H9 (cell line): ENCODE data around the gene HIP1. TPM values are rescaled to one million over a fixed set of nuclear protein-coding genes. Genes with fewer than 3 reads are reported as not detected.

ENCODE experiments used
- DNase-seq: peaks from one replicate; pipeline ENCODE4 v3.0.0-alpha.2; 2017
- H2AFZ ChIP-seq: one replicate; pipeline ENCODE4 v1.6.1; 2013; ENCODE audit warnings: mild to moderate bottlenecking, low read length, control low read depth, moderate library complexity
- H2AK5ac ChIP-seq: 2 replicates; pipeline ENCODE4 v1.6.1; 2013; ENCODE audit warnings: low read length, control low read depth, mixed read lengths; ENCODE audit not compliant: insufficient read length
- H2BK120ac ChIP-seq: one replicate; pipeline ENCODE4 v1.6.1; 2013; ENCODE audit warnings: low read depth, mild to moderate bottlenecking, low read length, control low read depth, inconsistent platforms; ENCODE audit not compliant: poor library complexity, severe bottlenecking
- H2BK12ac ChIP-seq: 2 replicates; pipeline ENCODE4 v1.6.1; 2013; ENCODE audit warnings: low read length, control low read depth, mixed read lengths, low read depth; ENCODE audit not compliant: insufficient read length
- H2BK15ac ChIP-seq: 2 replicates; pipeline ENCODE4 v1.6.1; 2013; ENCODE audit warnings: low read depth, low read length, control low read depth
- H2BK20ac ChIP-seq: one replicate; pipeline ENCODE4 v1.6.1; 2013; ENCODE audit warnings: low read depth, mild to moderate bottlenecking, low read length, control low read depth, inconsistent platforms; ENCODE audit not compliant: poor library complexity, severe bottlenecking
- H2BK5ac ChIP-seq: 2 replicates; pipeline ENCODE4 v1.6.1; 2013; ENCODE audit warnings: low read length, control low read depth, mixed read lengths; ENCODE audit not compliant: insufficient read length
- H3K14ac ChIP-seq: 2 replicates; pipeline ENCODE4 v1.6.1; 2013; ENCODE audit warnings: low read length, control low read depth; ENCODE audit not compliant: insufficient read depth
- H3K18ac ChIP-seq: 2 replicates; pipeline ENCODE4 v1.6.1; 2013; ENCODE audit warnings: low read depth, mild to moderate bottlenecking, mixed read lengths, low read length, control low read depth; ENCODE audit not compliant: insufficient read length
- H3K23ac ChIP-seq: 2 replicates; pipeline ENCODE4 v1.6.1; 2013; ENCODE audit warnings: low read length, control low read depth, mixed read lengths, low read depth; ENCODE audit not compliant: insufficient read length
- H3K23me2 ChIP-seq: 2 replicates; pipeline ENCODE4 v1.6.1; 2013; ENCODE audit warnings: low read depth, mild to moderate bottlenecking, mixed read lengths, low read length, control low read depth; ENCODE audit not compliant: insufficient read length, poor library complexity, severe bottlenecking
- H3K27ac ChIP-seq: 2 replicates; pipeline ENCODE4 v1.5.1; 2013; ENCODE audit warnings: low read length, control low read depth, mixed read lengths, low read depth; ENCODE audit not compliant: insufficient read length
- H3K27me3 ChIP-seq: 2 replicates; pipeline ENCODE4 v1.6.1; 2013; ENCODE audit warnings: low read length, control low read depth, inconsistent platforms; ENCODE audit not compliant: insufficient read depth
- H3K4ac ChIP-seq: 2 replicates; pipeline ENCODE4 v1.6.1; 2013; ENCODE audit warnings: low read depth, mild to moderate bottlenecking, control low read depth, inconsistent platforms, low read length, moderate library complexity
- H3K4me1 ChIP-seq: 2 replicates; pipeline ENCODE4 v1.6.1; 2013; ENCODE audit warnings: low read length, control low read depth, inconsistent platforms; ENCODE audit not compliant: insufficient read depth
- H3K4me2 ChIP-seq: 2 replicates; pipeline ENCODE4 v1.6.1; 2013; ENCODE audit warnings: low read length, control low read depth, mixed read lengths; ENCODE audit not compliant: insufficient read length, insufficient read depth
- H3K56ac ChIP-seq: 2 replicates; pipeline ENCODE4 v1.6.1; 2013; ENCODE audit warnings: low read depth, mild to moderate bottlenecking, mixed read lengths, low read length, control low read depth; ENCODE audit not compliant: insufficient read length
- H3K79me1 ChIP-seq: 2 replicates; pipeline ENCODE4 v1.6.1; 2013; ENCODE audit warnings: low read depth, mild to moderate bottlenecking, moderate library complexity, low read length, control low read depth, inconsistent platforms; ENCODE audit not compliant: insufficient read depth, poor library complexity, severe bottlenecking
- H3K79me2 ChIP-seq: 2 replicates; pipeline ENCODE4 v1.6.1; 2013; ENCODE audit warnings: low read length, control low read depth, inconsistent platforms; ENCODE audit not compliant: insufficient read depth
- H3K9ac ChIP-seq: 2 replicates; pipeline ENCODE4 v1.6.1; 2013; ENCODE audit warnings: low read length, control low read depth, mixed read lengths; ENCODE audit not compliant: insufficient read length; ENCODE audit errors: extremely low read depth
- H3K9me3 ChIP-seq: one replicate; pipeline ENCODE4 v1.6.1; 2013; ENCODE audit warnings: low read depth, low read length, inconsistent platforms; ENCODE audit not compliant: control insufficient read depth
- H3T11ph ChIP-seq: one replicate; pipeline ENCODE4 v1.6.1; 2013; ENCODE audit warnings: mild to moderate bottlenecking, low read length, control low read depth, inconsistent platforms
- H4K20me1 ChIP-seq: one replicate; pipeline ENCODE4 v1.6.1; 2013; ENCODE audit not compliant: control insufficient read depth, insufficient read length, insufficient read depth
- H4K5ac ChIP-seq: 2 replicates; pipeline ENCODE4 v1.6.1; 2013; ENCODE audit warnings: low read depth, mild to moderate bottlenecking, mixed read lengths, low read length, control low read depth; ENCODE audit not compliant: insufficient read length
- H4K8ac ChIP-seq: replicated peaks from 2 replicates; pipeline ENCODE4 v1.6.1; 2013; ENCODE audit warnings: low read length, control low read depth, mixed read lengths, low read depth; ENCODE audit not compliant: insufficient read length
- H4K91ac ChIP-seq: 2 replicates; pipeline ENCODE4 v1.6.1; 2013; ENCODE audit warnings: low read depth, mild to moderate bottlenecking, moderate library complexity, mixed read lengths, low read length, control low read depth; ENCODE audit not compliant: insufficient read length
- H3K27ac Mint-ChIP-seq, 3 experiments: 2 replicates in 2 of 3; 3 replicates in 1 of 3; pipeline ENCODE4 v1.8.0; 2020 to 2021; ENCODE audit warnings: mixed read lengths in 3 of 3, mild to moderate bottlenecking in 1 of 3, moderate library complexity in 1 of 3
- H3K27me3 Mint-ChIP-seq: 2 replicates; pipeline ENCODE4 v1.8.0; 2021; ENCODE audit warnings: low read depth, mild to moderate bottlenecking, moderate library complexity, mixed read lengths
- H3K36me3 Mint-ChIP-seq, 3 experiments: 2 replicates in 2 of 3; 3 replicates in 1 of 3; pipeline ENCODE4 v1.8.0; 2020 to 2021; ENCODE audit warnings: low read depth in 3 of 3, mixed read lengths in 3 of 3; ENCODE audit not compliant: insufficient read depth in 1 of 3
- H3K4me1 Mint-ChIP-seq, 2 experiments: 2 replicates each; pipeline ENCODE4 v1.8.0; 2020; ENCODE audit warnings: mixed read lengths in 2 of 2
- H3K4me3 Mint-ChIP-seq, 2 experiments: 2 replicates in 1 of 2; 3 replicates in 1 of 2; pipeline ENCODE4 v1.8.0; 2020 to 2021; ENCODE audit warnings: mild to moderate bottlenecking in 2 of 2, mixed read lengths in 2 of 2, moderate library complexity in 1 of 2
- H3K9me3 Mint-ChIP-seq, 2 experiments: 2 replicates in 1 of 2; 3 replicates in 1 of 2; pipeline ENCODE4 v1.8.0; 2020; ENCODE audit warnings: mild to moderate bottlenecking in 2 of 2, mixed read lengths in 2 of 2, moderate library complexity in 1 of 2
- CTCF ChIP-seq: fragments of 200-600 bp; sonication (generic); conservative IDR thresholded peaks from 3 replicates; pipeline ENCODE4 v1.8.0; 2021; ENCODE audit warnings: antibody characterized with exemption, mild to moderate bottlenecking
- WGBS: extraction: QIAGEN DNeasy Blood & Tissue Kit; methylation state at CpG from one replicate; pipeline ENCODE4 v1.1.7; 2013; ENCODE audit warnings: missing lambda C conversion rate, low lambda C conversion rate, mixed read lengths; ENCODE audit not compliant: insufficient read length; ENCODE audit errors: extremely low coverage; 5-methylcytosine and 5-hydroxymethylcytosine counted together
- total RNA-seq: library from RNA; stranded (reverse); gene quantifications from 2 replicates; pipeline ENCODE4 v1.2.1, GENCODE V29; 2021

Gene HIP1
- total RNA-seq, 1 experiment from 2014 or later, result 87.5 TPM

GRCh38 chr7:75650062-75650461 lies 88.7 kb downstream of the HIP1 start:
- Histone ChIP-seq H3T11ph (no peak overlapping the region), H3K4ac (no peak overlapping the region), H2BK12ac (no peak overlapping the region), H2AK5ac (no peak overlapping the region), H3K79me1 (no peaks in the 10 kb centered on the region), H3K79me2 (no peaks in the 10 kb centered on the region), H3K23ac (no peak overlapping the region), H3K14ac (no peak overlapping the region), H3K27me3 (no peaks in the 10 kb centered on the region), H3K27ac (no peak overlapping the region), H4K20me1 (no peaks in the 10 kb centered on the region), H2BK20ac (no peak overlapping the region), H4K8ac (no peak overlapping the region), H3K23me2 (no peaks in the 10 kb centered on the region), H4K5ac (no peak overlapping the region), H3K56ac (no peak overlapping the region), H4K91ac (no peak overlapping the region), H3K9me3 (no peaks in the 10 kb centered on the region), H3K4me1 (no peaks in the 10 kb centered on the region; the same call in 1 of the 2 replicates), H3K9ac (no peak overlapping the region), H2AFZ (no peak overlapping the region), H3K4me2 (no peak overlapping the region), H2BK15ac (no peak overlapping the region), H3K18ac (no peak overlapping the region), H2BK120ac (no peak overlapping the region), H2BK5ac (no peak overlapping the region)
- Mint-ChIP-seq H3K27me3 (no peaks in the 10 kb centered on the region; the same call in 1 of the 2 replicates), H3K9me3 (0 out of 5 replicates have a peak, but pooled peaks cover 0 to 2% of the 10 kb centered on the region in 2 experiments), H3K27ac (peak overlapping the region in 2 of 3 experiments; percentile 50 to 95; a peak in 3 of 7 replicates), H3K4me3 (peak overlapping the region in 1 of 2 experiments; percentile 28; a peak in 1 of 5 replicates), H3K36me3 (peaks cover 0 to 18% (median 3%) of the 10 kb centered on the region in 3 experiments; a peak in 4 of 7 replicates), H3K4me1 (peaks cover 7 to 15% of the 10 kb centered on the region in 2 experiments)
- TF ChIP-seq CTCF, result 0 out of 3 replicates have a peak, but pooled peaks have one; percentile 24
- DNase-seq, result peak; percentile 67
- WGBS, result no CpG with 5 or more reads among the region's 7 CpGs
